NCI-H2107 (cell line): ENCODE results near the gene PKDCC.
"Not testable (repeated sequence)": the region's sequence is repeated elsewhere in the genome, so short reads cannot be mapped to it uniquely, and the experiment has no call there.

ENCODE experiments used
- DNase-seq: peaks from one replicate; lab custom pipeline; 2025; lab: John Stamatoyannopoulos, UW

PKDCC gene

GRCh38 chr2:42030829-42031228 is 17.0 kb upstream of the PKDCC start:
- no peak for DNase-seq

GRCh38 chr2:42031281-42032223 is 16.3 kb upstream of the PKDCC start:
- no peak for DNase-seq

GRCh38 chr2:42032224-42032620 is 15.6 kb upstream of the PKDCC start:
- DNase-seq, result no peak

- no peak for DNase-seq
These were observed 15.1 kb upstream of the PKDCC start for GRCh38 chr2:42032745-42033144.

GRCh38 chr2:42034096-42034495 is 13.7 kb upstream of the PKDCC start:
- DNase-seq, result not testable (repeated sequence)

- DNase-seq, result no peak
These were observed 12.6 kb upstream of the PKDCC start for GRCh38 chr2:42035241-42035640.

- no peak for DNase-seq
These were observed 11.4 kb upstream of the PKDCC start for GRCh38 chr2:42036413-42036812.

GRCh38 chr2:42036940-42037339 is 10.9 kb upstream of the PKDCC start:
- no peak for DNase-seq

- no peak for DNase-seq
These were observed 7.1 kb upstream of the PKDCC start for GRCh38 chr2:42040643-42041278.

- no peak for DNase-seq
These were observed 6.3 kb upstream of the PKDCC start for GRCh38 chr2:42041377-42042127.

- DNase-seq, result no peak
These were observed 5.0 kb upstream of the PKDCC start for GRCh38 chr2:42042631-42043355.

GRCh38 chr2:42043789-42044394 is 3.9 kb upstream of the PKDCC start:
- DNase-seq, result no peak

GRCh38 chr2:42044939-42045338 is 2.9 kb upstream of the PKDCC start:
- no peak for DNase-seq

GRCh38 chr2:42045352-42045751 is 2.5 kb upstream of the PKDCC start:
- DNase-seq, result no peak

- DNase-seq, result no peak
These were observed 1.7 kb upstream of the PKDCC start for GRCh38 chr2:42045848-42046748.

- DNase-seq, result no peak
These were observed 868 bp upstream of the PKDCC start for GRCh38 chr2:42046819-42047487.

GRCh38 chr2:42048299-42049220 is 739 bp downstream of the PKDCC start:
- no peak for DNase-seq

- no peak for DNase-seq
These were observed 1.6 kb downstream of the PKDCC start for GRCh38 chr2:42049221-42050009.
